Stimulated activated CD8-positive, alpha-beta memory T cell treated with anti-CD3 and anti-CD28 coated beads, Interleukin-7, amount 100 ng/mL, for 24 hours (primary cell): ENCODE data around the gene HEPH.
"Not testable (repeated sequence)": the region's sequence is repeated elsewhere in the genome, so short reads cannot be mapped to it uniquely, and the experiment has no call there.

Experiments
- DNase-seq: peaks from one replicate; pipeline ENCODE4 v3.0.0-alpha.2; 2020; ENCODE audit warnings: low read depth

HEPH gene

DNA sequence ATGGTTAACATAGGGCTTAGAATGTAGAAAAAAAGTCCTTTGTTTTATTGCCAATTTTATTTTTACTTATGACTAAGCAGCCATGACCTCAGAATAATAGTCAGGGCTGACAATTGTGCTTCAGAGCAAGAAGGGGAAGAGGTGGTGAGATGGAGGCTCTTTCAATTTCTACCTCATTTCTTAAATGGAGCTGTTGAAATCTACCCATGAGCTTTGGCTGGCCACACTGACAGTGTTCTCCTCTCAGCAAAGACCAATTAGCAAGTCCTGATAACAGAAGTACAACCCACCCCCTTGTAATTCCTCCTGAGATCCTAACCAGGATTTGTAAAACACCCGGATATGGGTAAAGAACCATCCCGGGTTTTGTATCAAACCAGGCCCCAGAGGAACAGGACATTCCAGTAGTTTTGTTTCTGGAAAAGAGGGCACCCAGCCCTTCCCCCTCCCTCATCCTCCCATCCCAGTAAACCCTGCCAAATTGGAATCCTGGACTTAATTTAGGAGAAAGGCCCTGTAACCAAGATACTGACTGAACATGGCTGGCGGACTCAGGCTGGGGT is at the start of gene HEPH:
Gene HEPH (plus strand): TSS at position 399 of the 563 bp plus-strand sequence. CDS start 6,324 bp downstream, outside the sequence.
- no peak for DNase-seq

GRCh38 chrX:66118722-66119121 is 45.3 kb upstream of the HEPH start:
- DNase-seq, result not testable (repeated sequence)

DNA sequence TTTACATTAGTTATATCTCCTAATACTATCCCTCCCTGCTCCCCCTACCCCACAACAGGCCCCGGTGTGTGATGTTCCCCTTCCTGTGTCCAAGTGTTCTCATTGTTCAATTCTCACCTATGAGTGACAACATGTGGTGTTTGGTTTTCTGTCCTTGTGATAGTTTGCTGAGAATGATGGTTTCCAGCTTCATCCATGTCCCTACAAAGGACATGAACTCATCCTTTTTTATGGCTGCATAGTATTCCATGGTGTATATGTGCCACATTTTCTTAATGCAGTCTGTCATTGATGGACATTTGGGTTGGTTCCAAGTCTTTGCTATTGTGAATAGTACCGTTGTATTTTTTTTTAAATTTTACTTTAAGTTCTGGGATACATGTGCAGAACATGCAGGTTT is 42.7 kb upstream of the HEPH start:
- not testable (repeated sequence) for DNase-seq

DNA sequence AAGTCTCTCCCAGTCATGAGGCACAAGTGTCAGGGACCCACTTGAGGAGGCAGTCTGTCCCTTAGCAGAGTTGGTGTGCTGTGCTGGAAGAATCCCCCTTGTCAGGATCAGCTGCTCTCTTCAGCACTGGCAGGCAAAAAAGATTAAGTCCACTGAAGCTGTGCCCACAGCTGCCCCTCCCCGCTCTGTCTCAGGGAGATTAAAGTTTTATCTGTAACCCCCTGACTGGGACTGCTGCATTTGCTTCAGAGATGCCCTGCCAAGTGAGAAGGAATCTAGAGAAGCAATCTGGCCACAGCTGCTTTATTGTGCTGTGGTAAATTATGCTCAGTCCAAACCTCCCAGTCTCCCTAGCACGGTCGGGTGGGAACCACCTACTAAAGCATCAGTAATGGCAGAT is 37.4 kb upstream of the HEPH start:
- no peak for DNase-seq

DNA sequence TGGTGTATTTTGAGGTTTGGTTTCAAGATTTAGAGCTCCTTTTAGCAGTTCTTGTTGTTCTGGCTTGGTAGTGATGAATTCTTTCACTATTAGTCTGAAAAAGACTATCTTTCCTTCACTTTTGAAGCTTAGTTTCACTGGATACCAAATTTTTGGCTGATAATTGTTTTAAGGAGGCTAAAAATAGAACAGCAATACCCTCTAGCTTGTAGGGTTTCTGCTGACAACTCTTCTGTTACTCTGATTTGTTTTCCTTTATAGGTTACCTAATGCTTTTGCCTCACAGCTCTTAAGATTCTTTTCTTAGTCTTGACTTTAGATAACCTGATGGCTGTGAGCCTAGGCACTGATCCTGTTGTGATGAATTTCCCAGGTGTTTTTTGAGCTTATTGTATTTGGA is 33.6 kb upstream of the HEPH start:
- DNase-seq, result no peak

GRCh38 chrX:66135284-66135683 is 28.8 kb upstream of the HEPH start:
- not testable (repeated sequence) for DNase-seq

DNA sequence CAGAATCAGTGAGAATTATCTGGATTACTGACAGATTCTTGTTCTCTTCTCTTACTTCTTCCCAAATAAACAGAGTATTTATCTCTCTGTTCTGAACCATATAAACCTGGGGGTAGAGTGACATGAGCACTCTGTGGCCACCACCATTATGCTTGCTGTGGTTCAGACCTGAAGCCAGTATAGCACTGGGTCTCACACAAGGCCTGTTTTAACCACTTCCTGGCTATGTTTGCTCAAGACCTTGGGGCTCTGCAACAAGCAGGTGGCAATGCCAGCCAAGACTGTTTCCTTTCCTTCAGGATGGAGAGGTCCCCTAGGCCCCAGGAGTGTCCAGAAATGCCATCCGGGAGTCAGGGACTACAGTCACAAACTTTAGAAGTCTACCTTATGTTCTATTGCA is 21.7 kb upstream of the HEPH start:
- DNase-seq, result no peak

DNA sequence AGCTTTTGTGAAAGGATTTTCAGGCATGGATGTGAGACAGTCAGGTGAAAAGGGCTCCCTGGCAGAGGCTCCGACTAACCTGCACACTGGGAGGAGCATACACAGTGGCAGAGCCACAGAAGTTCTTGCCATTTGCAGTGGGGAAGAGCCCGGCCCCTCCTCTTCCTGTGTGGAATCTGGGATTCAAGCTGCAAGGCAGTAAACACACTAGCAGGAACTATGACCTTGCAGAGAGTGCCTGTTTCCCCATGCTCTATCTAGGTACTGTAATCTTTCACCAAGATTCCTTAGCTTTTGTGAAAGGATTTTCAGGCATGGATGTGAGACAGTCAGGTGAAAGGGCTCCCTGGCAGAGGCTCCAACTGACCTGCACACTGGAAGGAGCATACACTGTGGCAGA is 19.8 kb upstream of the HEPH start:
- no peak for DNase-seq

- DNase-seq, result no peak
These were observed 14.5 kb upstream of the HEPH start for GRCh38 chrX:66149519-66149918.

DNA sequence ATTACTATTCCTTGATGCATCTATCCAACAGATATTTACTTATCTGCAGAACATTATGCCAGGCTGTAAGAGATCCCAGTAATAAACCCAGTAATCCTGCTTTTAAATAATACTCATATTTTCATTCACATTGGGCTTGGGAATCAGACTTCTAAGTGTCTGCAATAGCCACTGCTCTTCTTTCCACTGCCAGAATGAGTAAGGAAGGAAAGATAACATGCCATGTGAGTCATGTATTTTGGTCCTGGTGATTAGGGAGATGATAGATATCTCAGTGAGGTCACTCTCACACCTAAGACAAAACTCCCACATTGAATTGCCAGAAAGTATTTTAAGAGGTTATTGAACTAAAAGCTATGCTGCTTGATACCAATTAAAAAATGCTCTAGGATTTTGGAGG is 13.9 kb upstream of the HEPH start:
- DNase-seq, result no peak

DNA sequence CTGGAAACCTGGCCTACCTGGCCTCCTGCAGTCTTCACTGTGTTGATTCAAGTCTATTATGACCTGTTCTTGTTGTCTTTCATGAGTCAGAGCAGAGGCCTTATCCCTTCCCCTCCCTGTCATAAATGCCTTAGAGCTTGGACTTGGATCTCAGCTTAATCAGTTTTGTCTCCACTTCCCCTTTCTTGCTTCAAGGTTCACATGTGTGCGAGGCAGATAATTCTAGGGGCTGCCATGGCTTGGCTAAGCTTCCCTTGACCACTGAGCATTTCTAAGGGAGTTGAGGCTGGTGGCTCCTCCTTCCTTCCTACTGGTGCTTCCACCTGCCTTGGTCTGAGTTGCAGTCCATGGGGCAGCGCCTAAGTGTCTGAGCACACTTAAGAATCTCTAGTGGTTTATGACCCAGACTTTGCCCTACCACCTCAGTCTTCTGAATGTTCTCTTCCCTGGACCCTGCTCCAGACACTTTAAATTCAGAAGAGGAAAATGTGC is 1.7 kb upstream of the HEPH start:
- no peak for DNase-seq

- DNase-seq, result no peak
These were observed 600 bp upstream of the HEPH start for GRCh38 chrX:66163447-66163846.

DNA sequence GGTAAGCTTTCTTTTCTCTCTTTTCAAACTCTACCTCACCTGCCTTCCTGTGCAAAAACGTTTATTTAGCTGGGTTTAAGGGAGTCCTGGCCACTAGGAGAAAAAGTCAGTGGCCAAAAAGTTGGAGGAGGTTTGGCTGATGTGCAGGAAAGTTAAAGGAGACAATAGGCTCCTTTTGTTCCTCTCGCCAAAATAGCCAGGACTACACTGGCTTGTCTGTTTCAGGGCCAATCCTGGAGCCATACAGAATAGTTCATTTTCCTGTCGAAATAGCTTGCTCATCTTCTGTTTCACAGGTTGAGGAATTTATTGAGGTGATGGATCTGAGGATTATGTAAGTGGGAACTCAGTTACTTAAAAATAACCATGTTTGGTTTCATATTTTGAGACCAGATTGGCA is 423 bp downstream of the HEPH start:
- DNase-seq, result no peak

- DNase-seq, result no peak
These were observed 884 bp downstream of the HEPH start for GRCh38 chrX:66164931-66165330.

DNA sequence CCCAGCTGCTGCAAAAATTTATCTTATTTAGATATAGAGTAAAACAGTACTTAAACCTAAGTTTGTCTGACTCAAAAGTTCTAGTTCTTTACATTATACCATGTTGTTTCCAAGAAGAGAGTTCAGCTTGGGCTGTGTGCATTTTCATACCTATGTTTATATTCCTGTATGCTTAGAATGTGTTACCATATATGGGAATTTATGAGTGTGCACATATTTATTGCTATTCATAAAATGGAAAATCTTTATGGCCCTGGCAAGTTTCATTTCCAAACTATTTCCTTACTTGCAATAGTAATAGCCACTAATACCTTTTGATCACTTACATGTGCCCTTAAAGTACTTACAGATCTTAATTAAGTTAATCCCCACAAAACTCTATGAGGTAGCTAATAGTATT is 2.6 kb downstream of the HEPH start:
- no peak for DNase-seq

DNA sequence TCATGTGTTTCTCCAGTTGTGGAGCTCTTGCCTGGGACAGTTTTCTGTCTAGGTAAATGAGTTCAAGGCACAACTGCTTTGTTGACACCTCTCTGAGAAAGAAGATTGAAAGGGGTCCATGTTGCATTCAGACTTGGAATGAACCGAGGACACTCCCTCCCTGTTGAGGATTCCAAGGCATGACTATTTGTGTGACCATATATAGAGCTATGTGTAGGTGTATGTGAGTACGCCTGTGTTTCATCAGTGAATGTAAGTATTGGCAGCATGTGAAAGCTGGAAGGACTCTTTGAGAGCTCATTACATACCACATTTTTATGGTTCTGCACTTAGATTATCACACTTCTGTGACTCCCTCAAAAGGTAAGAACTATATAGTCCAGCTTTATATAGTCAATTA is 3.4 kb downstream of the HEPH start:
- no peak for DNase-seq

DNA sequence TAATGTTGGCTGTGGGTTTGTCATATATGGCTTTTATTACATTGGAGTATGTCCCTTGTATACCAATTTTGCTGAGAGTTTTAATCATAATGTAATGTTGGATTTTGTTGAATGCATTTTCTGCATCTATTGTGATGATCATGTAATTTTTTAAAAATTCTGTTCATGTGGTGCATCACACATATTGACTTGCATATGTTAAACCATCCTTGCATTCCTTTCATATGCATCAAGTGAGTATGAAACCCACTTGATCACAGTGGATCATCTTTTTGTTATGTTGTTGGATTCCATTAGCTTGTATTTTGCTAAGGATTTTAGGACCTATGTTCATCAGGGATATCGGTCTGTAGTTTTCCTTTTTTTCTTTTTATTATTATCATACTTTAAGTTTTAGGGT is 12.1 kb downstream of the HEPH start:
- DNase-seq, result no peak

DNA sequence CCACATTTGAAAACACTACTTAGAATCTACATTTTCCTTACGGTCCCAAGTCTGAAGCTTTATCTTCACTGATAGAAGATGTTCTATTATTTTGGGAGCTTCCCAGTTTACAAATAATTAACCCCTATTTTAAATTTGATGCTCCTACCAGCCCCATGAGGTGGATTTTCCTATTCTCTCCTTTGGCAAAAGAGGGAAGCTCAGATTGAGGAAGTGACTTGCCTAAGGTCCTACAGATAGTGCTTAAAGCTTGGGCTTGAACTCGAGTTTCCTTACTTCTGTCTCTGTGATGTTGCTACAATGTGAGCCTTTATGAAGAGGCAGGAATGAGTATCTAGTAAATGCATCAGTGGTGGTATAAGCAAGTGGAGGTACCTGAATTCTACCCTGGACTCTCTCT is 27.5 kb downstream of the HEPH start:
- DNase-seq, result no peak

- DNase-seq, result no peak
These were observed 29.8 kb downstream of the HEPH start for GRCh38 chrX:66193821-66194220.

DNA sequence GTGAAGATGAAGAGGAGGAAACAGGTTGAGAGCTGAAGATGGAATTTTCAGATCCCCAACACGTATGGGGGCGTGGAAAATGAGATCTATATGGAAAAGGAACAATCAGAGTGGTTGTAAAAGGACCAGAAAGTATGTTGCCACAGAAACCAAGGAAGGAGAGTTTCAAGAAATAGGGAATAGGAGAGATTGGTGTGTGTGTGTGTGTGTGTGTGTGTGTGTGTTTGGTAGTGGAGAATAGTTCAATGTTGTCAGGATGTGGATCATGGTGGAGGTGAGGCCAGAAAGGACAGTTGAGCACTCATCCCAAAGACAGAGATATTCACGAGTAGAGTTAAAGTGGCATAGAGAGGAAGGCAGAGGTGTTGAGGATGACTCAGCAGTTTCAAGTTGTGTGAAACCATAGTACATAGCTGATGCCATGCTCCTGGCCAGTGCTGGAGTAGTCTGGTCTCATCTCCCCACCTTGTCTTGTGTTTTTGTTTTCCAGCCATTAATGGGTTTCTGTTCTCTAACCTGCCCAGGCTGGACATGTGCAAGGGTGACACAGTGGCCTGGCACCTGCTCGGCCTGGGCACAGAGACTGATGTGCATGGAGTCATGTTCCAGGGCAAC is 36.1 kb downstream of the HEPH start:
- no peak for DNase-seq

DNA sequence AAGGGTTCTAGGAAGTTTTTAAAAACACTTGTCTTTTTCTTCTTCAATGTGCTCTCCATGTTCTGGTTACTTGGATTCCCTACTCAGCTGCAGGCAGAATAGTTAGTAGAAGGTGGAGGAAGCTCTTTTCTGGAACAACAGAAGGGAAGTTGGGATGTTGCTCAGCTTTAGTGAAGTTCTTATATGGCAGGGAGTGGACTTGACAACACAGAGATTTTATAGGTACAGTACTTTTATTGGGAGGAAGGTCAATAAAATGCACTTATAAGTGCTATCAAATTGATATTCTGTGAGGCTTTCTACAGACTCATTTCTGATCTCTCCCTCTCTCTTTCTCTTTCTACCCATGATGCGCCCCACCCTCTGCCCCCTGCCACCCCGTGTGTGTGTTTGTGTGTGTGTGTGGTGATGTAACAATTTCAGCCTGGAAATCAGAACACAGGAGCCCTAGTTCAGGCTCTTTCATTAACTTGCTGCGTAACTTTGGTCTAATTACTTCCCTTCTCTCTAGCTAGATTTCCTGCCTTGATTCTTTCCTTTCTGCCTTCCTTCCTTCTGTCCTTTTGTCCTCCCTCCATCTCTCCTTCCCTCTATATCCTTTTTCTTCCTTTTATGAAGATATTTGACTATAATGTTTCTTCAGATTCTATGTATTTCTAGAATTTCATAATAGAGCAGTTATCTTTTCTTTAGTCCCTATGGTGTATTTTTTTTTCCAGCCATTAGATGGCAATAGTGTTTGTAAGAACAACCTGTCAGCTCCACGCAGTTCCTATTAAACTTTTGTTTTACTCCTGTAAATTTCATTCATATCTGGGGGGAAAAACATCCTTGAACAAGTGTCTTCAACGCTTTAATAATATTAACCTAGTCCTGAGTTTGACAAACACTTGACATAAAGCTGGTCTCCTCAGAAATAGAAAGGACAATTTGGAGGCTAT is 37.1 kb downstream of the HEPH start:
- no peak for DNase-seq

DNA sequence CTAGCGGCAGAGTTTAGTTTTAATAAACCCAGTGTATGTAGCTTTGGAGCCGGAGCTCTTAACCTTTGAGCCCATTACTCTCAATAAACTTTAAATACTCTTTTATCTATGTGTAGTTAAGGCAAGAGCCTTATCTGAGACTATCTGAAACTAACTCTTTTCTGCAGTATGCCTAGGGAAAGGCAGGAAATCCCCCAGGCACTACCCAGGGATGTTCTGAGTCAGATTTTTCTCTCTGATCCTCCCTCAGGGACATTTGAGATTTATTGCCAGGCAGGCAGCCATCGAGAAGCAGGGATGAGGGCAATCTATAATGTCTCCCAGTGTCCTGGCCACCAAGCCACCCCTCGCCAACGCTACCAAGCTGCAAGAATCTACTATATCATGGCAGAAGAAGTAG is 39.1 kb downstream of the HEPH start:
- DNase-seq, result no peak

DNA sequence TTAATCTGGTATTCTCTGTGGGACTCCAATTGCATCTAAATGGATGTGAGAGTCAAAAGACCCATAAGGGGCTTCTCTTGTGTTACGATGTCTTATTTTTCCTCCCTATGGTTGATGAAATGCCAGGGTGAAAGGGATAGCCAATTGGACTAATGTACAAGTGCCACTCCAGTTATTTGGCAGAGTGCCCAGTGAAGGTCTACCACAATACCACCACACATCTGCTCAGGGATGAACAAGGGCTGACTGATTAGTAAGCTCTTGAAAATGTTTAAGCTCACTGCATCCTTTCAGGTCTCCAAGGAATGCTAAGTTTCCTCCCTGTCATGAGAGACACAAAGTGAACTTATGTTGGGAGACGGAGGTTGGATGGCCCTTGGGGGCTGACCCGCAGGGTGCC is 57.8 kb downstream of the HEPH start:
- DNase-seq, result no peak
